ENCODE results near the gene OR6S1.
"Not testable (repeated sequence)": the region's sequence is repeated elsewhere in the genome, so short reads cannot be mapped to it uniquely, and the experiment has no call there.

Gene OR6S1

DNA sequence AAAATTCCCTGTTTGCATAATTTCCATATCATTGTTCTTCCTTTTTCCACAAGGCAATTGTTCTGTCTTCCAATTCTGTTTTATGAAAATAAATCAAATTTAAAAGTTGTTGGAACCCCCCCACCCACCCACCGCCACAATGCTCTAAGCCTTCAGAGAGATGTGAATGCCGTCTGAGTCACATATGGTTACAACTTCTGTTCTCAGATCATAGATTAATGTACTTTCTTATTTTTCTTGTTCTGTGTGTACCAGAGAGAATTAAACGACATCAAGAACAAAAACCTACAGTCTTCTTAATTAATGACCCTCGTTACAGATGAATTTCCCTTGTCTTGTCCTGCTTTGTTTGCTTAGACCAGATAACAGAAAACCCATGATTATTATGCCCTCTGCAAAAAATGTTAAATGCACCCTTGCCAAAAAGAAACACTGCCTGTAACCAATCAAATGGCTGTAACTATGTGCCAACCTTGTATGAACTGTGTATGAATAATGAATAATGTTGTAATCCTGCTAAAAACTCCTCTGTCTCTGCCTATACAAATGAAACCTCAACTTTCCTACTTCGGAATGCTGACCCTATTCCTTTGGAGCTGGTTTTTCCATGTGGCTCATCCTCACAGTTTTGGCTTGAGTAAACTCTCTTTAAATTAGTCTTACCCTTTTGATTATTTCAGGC is 14.0 kb downstream of the OR6S1 start:
- in situ Hi-C loops (cut with MboI; ENCODE audit: low sequenced_read_pairs, unreplicated experiment), result no loop called here
- DNase-seq (ENCODE audit: low spot score), result no peak
- TF ChIP-seq, protein P1, sequence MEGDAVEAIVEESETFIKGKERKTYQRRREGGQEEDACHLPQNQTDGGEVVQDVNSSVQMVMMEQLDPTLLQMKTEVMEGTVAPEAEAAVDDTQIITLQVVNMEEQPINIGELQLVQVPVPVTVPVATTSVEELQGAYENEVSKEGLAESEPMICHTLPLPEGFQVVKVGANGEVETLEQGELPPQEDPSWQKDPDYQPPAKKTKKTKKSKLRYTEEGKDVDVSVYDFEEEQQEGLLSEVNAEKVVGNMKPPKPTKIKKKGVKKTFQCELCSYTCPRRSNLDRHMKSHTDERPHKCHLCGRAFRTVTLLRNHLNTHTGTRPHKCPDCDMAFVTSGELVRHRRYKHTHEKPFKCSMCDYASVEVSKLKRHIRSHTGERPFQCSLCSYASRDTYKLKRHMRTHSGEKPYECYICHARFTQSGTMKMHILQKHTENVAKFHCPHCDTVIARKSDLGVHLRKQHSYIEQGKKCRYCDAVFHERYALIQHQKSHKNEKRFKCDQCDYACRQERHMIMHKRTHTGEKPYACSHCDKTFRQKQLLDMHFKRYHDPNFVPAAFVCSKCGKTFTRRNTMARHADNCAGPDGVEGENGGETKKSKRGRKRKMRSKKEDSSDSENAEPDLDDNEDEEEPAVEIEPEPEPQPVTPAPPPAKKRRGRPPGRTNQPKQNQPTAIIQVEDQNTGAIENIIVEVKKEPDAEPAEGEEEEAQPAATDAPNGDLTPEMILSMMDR (IDR thresholded peaks at IDR 0.05; ENCODE audit: borderline replicate concordance, control extremely low read depth, extremely low read depth, insufficient read depth, missing control alignments), result no peak

DNA sequence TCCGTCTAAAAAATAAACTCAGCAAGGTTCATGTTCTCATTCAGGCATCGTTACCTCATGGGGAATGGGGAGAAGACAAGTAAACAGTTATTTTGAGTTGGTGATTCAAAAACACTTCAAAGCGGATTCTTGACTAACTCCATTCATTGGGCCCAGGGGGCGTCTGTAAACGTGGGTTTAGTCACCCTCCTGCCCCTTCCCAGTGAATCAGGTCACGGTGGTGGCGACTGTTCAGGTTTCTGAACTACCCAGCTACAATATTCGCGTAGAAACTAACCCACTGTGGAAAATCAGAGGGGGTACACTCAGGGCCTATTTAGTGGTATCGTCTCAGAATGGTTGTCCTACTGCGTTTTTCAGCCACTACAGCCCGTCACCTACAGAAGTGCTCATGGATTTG is 15.2 kb downstream of the OR6S1 start:
- in situ Hi-C loops (cut with MboI; ENCODE audit: low sequenced_read_pairs, unreplicated experiment), result no loop called here
- TF ChIP-seq, protein P1 (IDR thresholded peaks at IDR 0.05; ENCODE audit: borderline replicate concordance, control extremely low read depth, extremely low read depth, insufficient read depth, missing control alignments), result no peak
- no peak for DNase-seq (ENCODE audit: low spot score)

DNA sequence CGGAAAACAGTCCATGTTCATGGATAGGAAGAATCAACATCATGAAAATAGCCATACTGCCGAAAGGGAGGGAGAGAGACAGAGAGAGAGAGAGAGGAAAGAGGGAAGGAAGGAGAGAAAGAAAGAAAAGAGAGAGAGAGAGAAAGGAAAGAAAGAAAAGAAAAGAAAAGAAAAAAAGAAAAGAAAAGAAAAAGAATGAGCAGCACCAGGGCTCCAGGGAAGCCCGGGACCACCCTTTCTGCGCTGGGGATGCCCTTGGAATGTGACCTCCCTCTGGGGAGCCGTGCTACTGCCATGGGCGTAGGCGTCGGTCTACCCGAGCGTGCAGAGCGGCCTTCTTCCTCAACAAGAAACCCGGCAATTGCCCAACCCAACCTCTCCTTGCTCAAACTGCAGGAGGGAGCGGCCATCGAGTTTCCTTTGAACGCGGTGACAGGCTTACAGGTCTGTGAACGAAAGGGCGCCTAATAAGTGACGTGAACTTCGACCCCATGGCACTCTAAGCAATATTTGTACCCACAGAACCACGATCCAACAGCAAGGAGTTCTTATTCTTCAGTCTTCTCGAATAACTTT is 16.9 kb downstream of the OR6S1 start:
- TF ChIP-seq, protein P1 (IDR thresholded peaks at IDR 0.05; ENCODE audit: borderline replicate concordance, control extremely low read depth, extremely low read depth, insufficient read depth, missing control alignments), result no peak
- in situ Hi-C loops (cut with MboI; ENCODE audit: low sequenced_read_pairs, unreplicated experiment), result no loop called here
- DNase-seq (ENCODE audit: low spot score), result peak; percentile 55

DNA sequence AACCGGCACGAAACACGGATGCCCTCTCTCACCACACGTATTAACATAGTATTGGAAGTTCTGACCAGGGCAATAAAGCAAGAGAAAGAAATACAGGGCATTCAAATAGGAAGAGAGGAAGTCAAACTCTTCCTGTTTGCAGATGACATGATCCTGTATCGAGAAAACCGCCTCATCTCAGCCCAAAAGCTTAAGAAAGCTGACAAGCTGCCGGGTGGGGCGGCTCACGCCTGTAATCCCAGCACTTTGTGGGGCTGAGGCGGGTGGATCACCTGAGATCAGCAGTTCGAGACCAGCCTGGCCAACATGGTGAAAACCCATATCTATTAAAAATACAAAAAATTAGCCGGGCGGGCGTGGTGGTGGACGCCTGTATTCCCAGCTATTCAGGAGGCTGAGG is 17.7 kb downstream of the OR6S1 start:
- in situ Hi-C loops (cut with MboI; ENCODE audit: low sequenced_read_pairs, unreplicated experiment), result no loop called here
- DNase-seq (ENCODE audit: low spot score), result no peak
- TF ChIP-seq, protein P1 (IDR thresholded peaks at IDR 0.05; ENCODE audit: borderline replicate concordance, control extremely low read depth, extremely low read depth, insufficient read depth, missing control alignments), result no peak

DNA sequence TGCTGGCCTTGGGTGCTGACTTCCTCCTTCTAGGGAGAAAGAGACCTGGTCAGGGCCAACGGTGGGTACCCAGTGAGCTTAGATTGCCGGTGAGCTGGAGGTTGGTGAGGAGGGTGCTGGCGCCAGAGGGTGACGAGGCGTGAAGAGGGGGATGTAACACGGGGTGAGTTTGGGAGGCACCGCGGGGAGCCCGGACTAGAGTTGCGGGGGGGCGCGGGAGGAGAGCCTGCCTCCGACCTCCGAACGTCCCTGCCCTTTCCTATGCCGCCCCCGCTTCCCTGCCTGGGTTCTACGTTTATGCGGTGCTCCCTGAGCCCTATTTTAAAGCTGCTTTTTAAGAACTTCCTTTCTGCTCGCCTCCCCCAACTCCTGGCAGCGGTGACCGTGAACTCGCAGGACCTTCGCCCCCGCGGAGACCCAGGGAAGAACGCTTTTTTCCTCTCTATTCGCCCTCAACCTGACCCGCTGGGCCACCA is 18.6 kb downstream of the OR6S1 start:
- no peak for DNase-seq (ENCODE audit: low spot score)
- TF ChIP-seq, protein P1 (IDR thresholded peaks at IDR 0.05; ENCODE audit: borderline replicate concordance, control extremely low read depth, extremely low read depth, insufficient read depth, missing control alignments), result no peak
- in situ Hi-C loops (cut with MboI; ENCODE audit: low sequenced_read_pairs, unreplicated experiment), result no loop called here

DNA sequence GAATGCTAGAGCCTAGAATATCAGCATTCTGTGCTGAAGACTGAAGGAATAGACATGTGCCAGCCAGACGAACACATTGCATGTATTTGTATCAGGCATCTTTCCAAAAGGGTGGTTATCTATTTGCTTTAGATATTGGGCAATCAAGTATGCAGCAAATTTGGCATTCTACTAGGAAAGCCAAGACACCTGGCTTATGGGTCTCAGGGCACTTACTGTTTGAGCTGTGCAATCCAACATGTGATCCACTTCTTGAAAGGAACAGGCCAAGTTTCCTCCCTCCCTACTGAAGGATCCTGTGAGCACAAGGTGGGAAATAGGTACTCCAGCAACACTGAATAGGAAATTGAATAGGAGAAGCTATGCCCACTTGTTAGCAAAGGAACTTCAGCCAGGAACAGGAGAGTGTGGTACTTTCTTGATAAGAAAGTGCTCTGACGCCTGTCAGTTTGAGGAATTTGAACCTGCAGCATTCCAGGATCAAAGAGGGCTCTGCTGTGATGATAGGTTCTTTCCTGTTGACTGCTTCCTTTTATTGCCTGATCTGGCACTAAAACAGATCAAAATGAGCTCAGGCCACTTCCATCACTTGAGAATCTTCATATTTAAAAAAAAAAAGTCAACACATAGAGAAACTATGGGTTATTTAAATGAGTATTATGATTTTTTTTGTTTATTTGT is 20.6 kb downstream of the OR6S1 start:
- TF ChIP-seq, protein P1 (IDR thresholded peaks at IDR 0.05; ENCODE audit: borderline replicate concordance, control extremely low read depth, extremely low read depth, insufficient read depth, missing control alignments), result no peak
- in situ Hi-C loops (cut with MboI; ENCODE audit: low sequenced_read_pairs, unreplicated experiment), result no loop called here
- DNase-seq (ENCODE audit: low spot score), result no peak

DNA sequence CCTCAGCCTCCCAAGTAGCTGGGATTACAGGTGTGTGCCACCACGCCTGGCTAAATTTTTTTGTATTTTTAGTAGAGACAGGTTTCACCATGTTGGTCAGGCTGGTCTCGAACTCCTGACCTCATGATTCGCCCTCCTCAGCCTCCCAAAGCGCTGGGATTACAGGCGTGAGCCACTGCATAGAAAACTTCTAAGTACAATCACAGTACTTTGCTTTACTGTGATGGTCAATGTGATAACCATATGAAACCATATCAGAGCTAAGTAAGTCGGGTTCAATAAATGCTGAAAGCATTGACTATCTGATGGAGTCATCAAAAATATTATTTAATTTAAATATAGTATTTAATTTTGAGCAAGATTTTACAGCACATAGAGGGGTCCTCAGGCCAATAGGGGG is 21.8 kb downstream of the OR6S1 start:
- in situ Hi-C loops (cut with MboI; ENCODE audit: low sequenced_read_pairs, unreplicated experiment); DNase-seq (ENCODE audit: low spot score): not testable (repeated sequence)
